PFSK-1 (cell line): ENCODE measurements around the gene LENEP.

Experiments
- POLR2AphosphoS5 ChIP-seq: IDR thresholded peaks from 2 replicates; pipeline ENCODE4 v1.6.1; 2012; ENCODE audit warnings: low read depth, mild to moderate bottlenecking, control low read depth, low read length, moderate library complexity
- SIN3A ChIP-seq: IDR thresholded peaks from 2 replicates; pipeline ENCODE4 v1.6.1; 2012; ENCODE audit warnings: mild to moderate bottlenecking, low read length, moderate library complexity, borderline replicate concordance; ENCODE audit not compliant: insufficient read depth
- TAF1 ChIP-seq: IDR thresholded peaks from 2 replicates; pipeline ENCODE4 v1.6.1; 2012; ENCODE audit warnings: low read length, control low read depth, borderline replicate concordance; ENCODE audit not compliant: insufficient read depth
- TF ChIP-seq, protein P1 (sequence below), 2 experiments: IDR thresholded peaks; 2 replicates each; pipeline versions ENCODE4 v1.6.1 to v1.8.0; 2011 to 2012; ENCODE audit warnings: low read depth in 2 of 2, low read length in 2 of 2, control low read depth in 1 of 2, inconsistent platforms in 1 of 2, mild to moderate bottlenecking in 1 of 2, moderate library complexity in 1 of 2; ENCODE audit not compliant: insufficient read depth in 1 of 2

DNA sequence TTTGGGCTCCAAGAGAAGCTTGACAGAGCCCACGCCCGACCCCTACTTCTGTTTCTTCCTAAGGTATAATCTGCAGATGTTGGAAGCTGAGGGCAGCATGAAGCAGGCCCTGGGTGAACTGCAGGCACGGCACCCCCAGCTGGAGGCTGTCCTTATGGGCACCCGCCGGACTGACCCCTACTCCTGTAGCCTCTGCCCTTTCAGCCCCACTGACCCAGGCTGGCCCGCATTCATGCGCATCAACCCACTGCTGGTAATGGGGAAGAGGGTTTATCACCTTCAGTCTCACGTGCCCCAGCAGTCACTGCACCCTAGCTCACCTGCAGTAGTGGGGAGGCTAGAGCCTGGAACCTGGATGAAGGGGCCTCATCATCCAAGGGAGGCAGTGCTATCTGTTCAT lies 3.1 kb upstream of the LENEP start:
- TF ChIP-seq POLR2AphosphoS5 (no peak), SIN3A (no peak), TAF1 (no peak)
- TF ChIP-seq, protein P1, sequence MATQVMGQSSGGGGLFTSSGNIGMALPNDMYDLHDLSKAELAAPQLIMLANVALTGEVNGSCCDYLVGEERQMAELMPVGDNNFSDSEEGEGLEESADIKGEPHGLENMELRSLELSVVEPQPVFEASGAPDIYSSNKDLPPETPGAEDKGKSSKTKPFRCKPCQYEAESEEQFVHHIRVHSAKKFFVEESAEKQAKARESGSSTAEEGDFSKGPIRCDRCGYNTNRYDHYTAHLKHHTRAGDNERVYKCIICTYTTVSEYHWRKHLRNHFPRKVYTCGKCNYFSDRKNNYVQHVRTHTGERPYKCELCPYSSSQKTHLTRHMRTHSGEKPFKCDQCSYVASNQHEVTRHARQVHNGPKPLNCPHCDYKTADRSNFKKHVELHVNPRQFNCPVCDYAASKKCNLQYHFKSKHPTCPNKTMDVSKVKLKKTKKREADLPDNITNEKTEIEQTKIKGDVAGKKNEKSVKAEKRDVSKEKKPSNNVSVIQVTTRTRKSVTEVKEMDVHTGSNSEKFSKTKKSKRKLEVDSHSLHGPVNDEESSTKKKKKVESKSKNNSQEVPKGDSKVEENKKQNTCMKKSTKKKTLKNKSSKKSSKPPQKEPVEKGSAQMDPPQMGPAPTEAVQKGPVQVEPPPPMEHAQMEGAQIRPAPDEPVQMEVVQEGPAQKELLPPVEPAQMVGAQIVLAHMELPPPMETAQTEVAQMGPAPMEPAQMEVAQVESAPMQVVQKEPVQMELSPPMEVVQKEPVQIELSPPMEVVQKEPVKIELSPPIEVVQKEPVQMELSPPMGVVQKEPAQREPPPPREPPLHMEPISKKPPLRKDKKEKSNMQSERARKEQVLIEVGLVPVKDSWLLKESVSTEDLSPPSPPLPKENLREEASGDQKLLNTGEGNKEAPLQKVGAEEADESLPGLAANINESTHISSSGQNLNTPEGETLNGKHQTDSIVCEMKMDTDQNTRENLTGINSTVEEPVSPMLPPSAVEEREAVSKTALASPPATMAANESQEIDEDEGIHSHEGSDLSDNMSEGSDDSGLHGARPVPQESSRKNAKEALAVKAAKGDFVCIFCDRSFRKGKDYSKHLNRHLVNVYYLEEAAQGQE (IDR thresholded peaks at IDR 0.05; ENCODE audit: insufficient read depth in 1 of 2, low read depth in 2 of 2, low read length in 2 of 2): no peak
